Daoy (cell line): ENCODE results near the gene UQCR11. TPM values are rescaled to one million over a fixed set of nuclear protein-coding genes. Genes with fewer than 3 reads are reported as not detected.

Experiments
- DNase-seq: peaks from one replicate; pipeline ENCODE4 v3.0.0-alpha.2; 2015; ENCODE audit warnings: low read depth
- total RNA-seq: library from RNA; depleted of rRNA; stranded (reverse); fragments of >200 nt; shearing (Covaris generic); gene quantifications from 2 replicates; pipeline ENCODE4 v1.2.3, GENCODE V29; 2014

The UQCR11 gene
- total RNA-seq, 1 experiment from 2014 or later, result 85.5 TPM

DNA sequence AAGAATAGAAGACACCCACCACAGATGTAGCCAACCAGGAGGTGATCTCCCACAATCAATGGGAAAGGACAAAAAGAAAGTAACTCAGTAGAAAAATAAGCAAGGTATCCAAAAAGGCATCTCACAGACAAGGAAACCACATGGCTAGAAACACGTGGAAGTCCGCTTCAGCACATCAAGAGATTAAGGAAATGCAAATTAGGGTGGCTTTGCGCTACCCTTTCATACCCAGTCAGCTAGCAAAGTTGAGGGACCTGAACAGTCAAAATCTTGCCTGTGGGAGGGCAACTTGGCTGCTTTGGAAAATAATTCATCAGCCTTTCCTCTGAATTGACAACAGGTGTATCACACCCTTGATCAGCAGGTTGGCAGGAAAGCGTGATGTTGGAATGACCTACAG is 11.6 kb upstream of the UQCR11 start:
- no peak for DNase-seq

DNA sequence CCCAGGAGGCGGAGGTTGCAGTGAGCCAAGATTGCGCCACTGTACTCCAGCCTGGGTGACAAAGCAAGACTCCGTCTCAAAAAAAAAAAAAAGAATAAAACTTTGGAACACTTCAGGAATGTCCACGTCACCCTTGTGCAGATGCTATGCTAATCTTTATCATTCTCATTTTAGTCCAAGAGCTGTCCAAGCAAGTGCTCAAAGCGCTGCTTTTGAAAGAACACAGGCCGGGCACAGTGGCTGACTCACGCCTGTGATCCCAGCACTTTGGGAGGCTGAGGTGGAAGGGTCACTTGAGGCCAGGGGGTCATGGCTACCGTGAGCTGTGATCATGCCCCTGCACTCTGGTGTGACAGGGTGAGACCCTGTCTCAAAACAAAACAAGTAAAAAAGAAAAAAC is 11.1 kb upstream of the UQCR11 start:
- DNase-seq, result no peak

DNA sequence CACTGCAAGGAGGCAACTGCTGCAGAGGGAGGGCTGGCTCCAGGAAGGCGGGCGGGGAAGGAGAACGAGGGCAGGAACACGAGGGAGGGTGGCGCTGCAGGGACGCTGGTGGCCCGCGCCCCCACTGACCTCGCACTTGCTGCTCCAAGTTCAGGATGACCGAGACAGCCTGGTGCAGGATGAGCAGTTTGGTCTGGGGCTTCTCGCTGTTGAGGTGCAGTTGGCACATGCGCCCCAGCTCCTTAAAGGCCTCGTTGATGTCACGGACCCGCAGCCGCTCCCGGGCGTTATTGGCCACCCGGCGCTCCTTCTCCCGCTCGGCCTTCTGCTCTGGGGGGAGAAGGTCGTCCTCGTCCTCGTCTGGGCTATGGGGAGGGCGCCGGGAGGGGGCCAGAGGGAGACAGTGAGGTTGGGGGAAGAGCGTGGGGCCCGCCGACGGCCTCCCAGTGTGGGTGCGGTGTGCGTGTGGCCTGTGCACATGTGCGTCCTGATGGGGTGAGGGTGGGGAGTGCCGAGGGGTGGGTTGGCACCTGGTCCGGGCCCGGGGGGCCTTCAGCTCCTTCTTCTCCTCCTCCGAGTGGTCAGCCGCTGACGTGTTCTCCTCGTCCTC is 10.0 kb upstream of the UQCR11 start:
- no peak for DNase-seq

DNA sequence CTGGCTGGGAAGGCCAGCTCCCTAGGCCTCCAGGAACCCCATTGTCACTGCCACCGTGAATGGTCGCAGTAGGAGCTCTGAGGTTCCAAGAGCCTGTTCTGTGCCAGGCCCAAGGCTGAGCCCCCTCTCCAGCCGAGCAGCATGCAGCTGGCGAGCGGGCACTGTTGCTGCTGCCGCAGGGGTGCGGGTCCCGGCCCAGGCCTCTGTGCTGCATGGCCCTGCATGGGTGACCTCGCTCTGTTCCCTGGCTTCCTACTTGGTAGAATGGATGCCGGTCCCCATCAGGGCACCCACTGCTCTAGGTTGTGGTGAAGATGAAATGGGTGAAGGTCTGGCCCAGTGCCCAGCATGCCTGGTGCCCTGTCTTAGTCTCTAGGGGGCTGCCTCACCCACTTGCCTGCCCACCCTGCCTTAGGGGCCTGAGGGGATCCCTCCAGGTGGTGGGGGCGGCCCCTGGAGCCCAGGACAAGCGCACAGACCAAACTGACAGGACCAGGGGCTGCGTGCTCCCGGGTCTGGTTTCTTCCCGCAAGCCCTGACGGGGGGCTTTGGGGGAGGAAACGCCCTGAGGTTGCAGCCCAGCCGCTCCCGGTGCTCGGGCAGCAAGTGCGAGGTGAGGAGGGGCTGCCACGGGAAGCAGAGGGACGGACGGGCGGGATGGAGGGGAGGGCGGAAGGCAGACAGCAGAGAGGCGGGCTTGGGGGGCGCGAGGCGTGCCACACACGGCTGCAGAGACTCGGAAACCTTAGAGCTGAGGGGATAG is 8.7 kb upstream of the UQCR11 start:
- DNase-seq, result no peak

DNA sequence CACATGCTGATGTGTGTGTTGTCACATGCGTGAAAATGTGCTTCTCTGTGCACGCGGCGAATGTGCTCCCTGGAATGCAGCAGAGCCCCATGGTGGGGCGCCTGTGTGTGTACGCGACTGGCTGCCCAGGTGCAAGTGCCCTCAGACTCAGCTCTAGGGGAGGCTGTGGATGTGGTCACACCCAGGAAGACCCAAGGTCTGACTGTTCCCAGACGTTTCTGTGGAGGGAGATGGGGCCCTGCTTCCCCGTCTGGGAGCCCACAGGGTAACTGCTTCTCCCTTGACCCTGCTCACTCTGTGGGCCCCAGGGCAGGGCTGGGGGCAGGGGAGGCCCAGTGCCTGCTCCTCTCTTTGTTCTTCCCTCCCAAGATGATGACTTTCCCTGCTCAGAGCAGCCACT is 7.9 kb upstream of the UQCR11 start:
- DNase-seq, result no peak

DNA sequence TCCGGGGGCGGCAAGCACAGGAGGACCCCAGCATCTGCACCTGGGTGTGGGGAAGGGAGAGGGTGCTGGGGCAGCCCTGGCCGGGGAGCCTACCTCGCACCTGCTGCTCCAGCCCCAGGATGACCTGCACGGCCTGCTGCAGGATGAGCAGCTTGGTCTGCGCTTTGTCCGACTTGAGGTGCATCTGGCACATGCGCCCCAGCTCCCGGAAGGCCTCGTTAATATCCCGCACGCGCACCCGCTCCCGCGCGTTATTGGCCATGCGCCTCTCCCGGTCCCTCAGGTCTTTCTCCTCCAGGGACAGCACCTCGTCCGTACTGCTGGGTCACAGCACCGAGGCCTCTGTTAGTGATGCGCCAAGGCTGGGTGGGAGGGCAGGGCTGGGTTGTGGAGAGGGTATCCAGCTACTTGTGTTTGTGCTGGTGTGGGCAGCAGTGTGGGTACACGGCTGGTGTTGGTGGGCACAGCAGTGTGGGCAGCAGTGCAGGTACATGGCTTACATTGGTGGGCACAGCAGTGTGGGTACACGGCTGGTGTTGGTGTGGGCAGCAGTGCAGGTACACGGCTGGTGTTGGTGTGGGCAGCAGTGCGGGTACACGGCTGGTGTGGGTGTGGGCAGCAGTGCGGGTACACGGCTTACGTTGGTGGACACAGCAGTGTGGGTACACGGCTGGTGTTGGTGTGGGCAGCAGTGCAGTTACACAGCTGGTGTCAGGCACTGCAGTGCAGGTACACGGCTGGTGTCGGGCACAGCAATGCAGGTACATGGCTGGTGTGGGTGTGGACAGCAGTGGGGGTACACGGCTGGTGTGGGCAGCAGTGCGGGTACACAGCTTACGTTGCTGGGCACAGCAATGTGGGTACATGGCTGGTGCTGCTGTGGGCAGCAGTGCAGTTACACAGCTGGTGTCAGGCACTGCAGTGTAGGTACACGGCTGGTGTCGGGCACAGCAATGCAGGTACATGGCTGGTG is 7.1 kb upstream of the UQCR11 start:
- DNase-seq, result no peak

DNA sequence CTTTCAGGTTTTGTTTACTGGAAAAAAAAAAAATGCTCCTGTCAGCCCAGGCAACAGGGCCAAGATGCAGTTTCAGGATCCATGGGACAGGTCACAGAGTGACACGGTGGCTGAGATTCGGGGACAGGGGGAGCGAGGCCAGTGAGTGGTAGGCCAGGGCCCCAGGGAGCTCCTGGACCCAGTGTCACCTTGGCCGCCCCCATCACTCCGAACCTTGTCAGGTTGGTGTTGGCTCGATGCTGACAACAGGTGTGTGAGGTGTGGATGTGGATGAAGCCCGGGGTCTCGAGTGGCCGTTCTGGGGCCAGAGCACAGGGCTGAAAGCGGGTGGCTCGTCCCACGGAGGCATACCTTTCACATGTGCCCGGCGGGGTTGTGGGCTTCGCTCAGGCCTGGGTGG is 6.1 kb upstream of the UQCR11 start:
- no peak for DNase-seq

DNA sequence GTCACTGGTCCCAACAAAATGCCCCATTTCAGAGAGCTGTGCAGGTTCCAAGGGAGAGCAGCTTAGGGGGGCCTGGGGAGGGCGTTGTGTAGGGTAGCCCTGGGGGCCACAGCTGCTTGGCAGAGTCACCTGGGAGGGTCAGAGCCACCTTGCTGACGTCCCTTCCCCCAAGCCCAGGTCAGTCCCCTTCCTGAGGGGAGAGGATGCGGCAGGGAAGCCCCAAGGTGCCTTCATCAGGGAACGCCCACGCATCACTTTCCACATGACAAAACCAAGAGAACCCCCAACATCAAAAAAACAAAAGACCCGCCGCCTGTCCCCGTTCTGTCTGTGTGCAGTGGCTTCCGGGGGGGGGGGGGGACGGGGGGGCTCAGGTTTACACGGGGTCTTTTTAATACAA is 5.3 kb upstream of the UQCR11 start:
- DNase-seq, result no peak

DNA sequence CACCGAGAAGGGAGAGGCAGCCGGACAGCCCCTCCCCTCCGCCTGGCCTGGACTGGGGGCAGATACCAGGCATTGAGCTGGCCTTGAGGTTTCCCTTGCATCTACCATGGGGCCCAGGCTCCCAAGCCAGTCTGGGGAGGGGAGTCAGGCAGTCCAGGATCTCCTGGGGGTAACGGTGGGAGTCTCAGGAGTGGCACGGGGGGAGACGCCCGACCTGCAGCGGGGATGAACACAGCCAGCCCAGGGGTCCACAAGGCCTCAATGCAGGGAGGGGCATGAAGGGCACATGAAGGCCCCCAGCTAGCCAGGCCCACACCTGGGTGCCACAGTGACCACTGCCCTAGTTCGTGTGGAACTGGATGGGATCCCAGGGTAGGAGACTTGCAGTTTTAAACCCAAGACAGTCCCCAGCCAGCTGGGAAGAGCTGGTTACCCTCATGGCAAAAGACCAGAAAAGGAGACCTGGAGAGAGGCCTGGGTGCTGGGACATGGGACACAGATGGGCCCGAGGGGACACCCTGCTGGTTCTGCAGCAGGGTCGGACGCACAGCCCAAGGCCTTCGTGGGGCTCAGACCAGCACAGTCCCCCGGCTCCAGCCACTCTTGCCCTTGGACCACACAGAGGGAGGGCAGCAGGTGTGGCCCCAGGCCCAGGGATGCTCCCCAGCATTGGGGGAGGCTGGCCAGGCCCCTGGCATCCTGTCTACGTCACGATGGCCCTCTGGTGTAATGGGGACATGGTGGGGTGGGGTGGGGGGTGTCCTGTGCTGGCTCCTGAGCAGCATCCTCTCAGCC is 4.6 kb upstream of the UQCR11 start:
- no peak for DNase-seq

DNA sequence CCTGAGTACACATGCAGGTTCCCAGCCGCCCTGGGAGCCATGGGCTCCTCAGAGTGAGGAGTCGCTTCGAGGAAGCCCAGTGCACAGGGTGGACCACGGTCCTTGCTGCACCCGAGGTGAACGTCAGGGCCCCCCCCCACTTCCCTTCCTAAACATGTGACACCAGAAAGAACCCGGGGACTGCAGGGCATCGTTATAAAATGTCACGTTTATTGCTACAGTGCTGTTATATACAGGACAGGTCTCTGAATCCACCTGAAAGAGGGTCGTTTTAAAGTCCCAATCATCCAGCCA is 3.8 kb upstream of the UQCR11 start:
- no peak for DNase-seq

DNA sequence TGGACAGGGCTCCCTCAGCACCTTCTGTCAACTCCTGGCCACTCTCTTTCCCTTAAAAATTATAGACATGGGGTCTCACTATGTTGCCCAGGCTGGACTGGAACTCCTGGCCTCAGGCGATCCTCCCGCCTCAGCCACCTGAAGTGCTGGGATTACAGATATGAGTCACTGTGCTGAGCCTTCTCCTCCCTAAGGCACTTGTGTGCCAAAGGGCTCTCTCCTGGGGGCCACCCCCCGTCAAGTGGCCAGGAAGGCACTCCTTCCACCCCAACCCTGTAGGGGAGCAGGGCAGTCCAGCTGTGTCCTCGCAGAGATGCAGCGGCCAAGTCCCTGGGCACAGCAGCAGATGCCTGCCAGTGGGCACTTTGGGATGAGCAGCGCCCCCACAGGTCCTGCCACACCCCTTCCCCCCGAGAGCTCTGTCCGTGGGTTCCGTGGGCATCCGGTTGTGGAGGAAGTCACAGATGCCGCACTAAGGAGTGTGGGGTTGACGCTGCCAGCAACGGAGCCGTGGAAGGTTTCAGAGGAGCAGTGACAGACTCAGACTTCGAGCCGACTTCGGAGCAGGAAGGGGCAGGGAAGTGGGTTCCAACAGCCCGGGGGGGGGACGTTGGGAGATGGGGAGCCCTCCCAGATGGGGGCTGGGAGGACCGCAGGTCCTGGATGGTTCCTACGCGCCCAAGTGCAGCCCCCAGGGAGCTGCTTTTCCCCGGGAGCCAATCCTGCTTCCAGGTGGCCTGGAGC is 3.3 kb upstream of the UQCR11 start:
- DNase-seq, result peak; percentile 89

DNA sequence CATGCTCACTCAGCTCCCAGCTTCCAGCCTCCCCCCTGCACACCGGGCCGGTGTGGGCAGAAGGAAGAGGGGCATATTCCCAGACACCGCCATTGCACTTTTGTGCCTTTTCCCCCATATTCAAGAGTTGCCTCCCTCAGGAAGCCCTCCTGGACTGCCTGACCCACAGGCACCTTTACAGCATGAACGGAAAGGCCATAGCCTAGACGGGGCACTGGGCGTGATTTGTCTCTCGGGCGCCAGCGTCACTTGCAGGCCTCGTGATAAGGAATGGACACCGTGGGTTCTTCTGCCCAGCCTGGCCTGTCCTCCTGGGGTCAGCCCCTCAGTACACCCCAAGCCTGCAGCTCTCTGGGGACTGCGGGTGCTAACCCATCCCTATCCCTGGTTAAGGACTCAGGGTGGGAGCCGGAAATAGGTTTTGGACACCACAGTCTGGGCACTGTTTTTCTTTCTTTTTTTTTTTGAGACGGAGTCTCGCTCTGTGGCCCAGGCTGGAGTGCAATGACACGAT is 933 bp upstream of the UQCR11 start:
- no peak for DNase-seq

DNA sequence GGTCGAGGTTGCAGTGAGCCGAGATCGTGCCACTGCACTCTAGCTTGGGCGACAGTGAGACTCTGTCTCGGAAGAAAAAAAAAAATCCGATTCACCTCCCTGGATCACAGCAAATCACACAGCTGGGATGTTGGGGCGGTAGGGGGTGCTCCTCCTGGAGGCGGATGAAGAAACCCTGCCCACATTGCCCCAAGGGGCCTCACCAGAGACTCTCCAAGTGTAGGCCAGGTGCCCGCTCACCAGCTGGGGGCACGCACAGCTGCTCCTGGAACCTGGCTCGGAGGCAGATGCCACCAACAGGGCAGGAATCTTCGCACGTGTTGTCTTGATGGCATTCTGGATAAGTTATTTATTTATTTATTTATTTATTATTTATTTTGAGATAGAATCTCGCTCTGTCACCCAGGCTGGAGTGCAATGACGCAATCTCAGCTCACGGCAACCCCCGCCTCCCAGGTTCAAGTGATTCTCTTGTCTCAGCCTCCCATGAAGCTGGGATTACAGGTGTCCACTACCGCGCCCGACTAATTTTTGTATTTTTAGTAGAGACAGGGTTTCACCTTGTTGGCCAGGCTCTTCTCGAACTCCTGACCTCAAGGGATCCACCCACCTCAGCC is 3.1 kb downstream of the UQCR11 start:
- DNase-seq, result no peak

DNA sequence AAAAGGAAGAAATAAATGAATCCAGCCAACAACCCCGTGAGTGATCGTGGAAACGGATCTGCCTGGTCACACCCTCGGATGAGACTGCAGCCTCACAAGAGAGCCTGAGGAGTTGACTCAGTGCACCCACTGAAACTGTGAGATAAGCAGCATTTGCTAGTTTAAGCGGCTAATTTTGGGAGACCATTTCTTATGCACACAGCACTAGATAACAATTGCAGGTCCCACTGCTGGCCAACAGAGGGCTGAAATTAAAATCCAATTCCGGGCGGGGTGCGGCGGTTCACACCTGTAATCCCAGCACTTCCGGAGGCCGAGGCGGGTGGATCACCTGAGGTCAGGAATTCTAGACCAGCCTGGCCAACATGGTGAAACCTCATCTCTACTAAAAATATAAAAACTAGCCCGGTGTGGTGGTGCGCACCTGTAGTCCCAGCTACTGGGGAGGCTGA is 3.6 kb downstream of the UQCR11 start:
- DNase-seq, result no peak

DNA sequence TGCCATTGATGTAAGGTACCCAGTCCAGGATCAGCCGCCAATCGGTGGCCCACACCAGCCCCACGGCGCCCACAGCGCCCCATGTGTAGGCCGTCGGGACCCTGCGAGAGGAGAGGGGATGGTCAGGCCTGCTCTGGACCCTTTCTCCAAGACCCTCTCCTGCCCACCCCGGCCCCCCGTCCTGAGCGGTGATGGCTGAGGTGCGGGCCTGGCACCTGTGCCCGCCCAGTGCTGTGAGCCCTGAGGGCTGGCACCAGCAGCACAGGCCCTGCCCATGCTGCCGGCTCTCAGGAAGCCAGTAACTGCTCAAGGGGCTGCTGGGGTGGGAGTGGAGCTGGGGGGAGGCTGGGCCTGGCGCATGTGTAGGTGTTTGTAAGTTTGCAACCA is 5.8 kb downstream of the UQCR11 start:
- no peak for DNase-seq

DNA sequence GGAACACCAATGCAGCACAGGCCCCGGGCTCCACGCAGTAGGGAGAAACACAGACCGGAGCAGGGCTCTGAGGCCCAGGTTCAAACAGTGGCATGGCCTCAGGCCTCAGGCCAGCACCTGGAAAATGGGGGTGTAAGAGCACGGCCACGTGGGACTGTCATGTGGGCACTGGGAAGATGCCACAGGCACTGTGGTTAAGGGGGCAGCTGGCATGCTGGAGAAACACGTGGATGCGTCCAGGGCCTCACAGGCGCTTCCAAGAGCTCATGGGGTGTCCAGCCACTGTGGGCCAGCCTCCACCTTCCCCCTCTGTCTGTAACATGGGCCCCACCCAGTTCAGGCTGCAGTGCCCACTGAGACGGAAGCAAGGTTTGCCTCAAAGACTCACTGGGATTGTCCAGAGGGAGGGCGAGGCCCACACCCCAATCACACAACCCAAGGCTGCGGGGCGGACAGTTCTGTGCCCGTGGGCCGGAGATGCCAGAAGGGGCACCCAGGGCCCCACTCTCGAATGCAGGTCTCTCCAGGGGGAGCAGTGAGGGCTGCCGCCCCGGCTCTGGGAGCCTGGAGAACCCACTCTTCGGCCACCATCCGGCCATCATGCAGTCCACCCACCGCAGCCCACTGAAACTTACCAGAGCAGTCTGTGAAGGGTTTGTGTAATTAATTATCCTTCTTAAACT is 6.3 kb downstream of the UQCR11 start:
- DNase-seq, result no peak

DNA sequence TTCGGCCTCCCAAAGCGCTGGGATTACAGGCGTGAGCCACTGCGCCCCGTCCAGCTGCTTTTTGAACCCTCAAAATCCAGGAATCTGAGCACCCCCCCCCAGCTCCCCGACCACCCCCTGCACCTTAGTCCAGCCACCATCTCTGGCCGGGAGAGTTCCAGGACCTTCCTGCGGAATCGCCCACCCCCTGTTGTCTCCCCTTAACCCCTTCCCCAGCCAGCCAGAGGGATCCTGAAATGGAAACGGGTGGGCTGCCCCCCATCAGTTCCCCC is 11.8 kb downstream of the UQCR11 start:
- no peak for DNase-seq

DNA sequence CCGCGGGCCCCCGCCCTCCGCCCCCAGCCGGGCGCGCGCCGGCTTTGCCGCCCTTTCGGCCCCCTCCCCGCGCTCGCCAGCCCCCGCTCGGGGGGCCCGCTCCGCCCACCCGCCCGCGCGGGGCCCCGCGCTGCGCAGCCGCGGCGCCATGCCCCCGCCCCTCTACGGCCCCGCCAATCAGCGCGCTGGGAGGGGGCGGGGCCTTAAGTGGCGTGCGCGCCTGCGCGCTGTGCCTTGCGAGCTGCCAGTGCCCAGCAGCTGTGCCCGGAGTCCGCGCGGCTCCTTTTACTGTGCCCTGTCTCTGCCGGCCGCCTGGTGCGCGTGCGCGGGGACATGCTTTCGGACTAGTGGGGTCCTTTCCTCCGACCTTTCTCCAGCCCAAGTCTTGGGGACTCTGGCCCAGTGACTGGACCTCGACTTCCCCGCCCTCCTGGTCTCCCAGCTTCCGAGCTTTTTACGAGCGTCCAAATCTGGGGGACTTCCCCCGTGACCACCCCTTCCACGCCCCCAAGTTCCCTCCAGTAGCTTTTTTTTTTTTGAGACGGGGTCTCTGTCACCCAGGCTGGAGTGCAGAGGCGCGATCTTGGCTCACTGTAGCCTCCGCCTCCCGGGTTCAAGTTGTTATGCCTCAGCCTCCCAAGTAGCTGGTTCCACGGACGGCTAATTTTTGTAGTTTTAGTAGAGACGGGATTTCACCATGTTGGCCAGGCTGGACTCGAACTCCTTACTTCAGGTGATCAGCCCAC is 12.3 kb downstream of the UQCR11 start, which contains the start of gene MBD3:
MBD3 (minus strand) TSS at position 111 of the 746 bp plus-strand sequence. CDS start 234 bp downstream, outside the sequence.
- DNase-seq, result peak; percentile 97

DNA sequence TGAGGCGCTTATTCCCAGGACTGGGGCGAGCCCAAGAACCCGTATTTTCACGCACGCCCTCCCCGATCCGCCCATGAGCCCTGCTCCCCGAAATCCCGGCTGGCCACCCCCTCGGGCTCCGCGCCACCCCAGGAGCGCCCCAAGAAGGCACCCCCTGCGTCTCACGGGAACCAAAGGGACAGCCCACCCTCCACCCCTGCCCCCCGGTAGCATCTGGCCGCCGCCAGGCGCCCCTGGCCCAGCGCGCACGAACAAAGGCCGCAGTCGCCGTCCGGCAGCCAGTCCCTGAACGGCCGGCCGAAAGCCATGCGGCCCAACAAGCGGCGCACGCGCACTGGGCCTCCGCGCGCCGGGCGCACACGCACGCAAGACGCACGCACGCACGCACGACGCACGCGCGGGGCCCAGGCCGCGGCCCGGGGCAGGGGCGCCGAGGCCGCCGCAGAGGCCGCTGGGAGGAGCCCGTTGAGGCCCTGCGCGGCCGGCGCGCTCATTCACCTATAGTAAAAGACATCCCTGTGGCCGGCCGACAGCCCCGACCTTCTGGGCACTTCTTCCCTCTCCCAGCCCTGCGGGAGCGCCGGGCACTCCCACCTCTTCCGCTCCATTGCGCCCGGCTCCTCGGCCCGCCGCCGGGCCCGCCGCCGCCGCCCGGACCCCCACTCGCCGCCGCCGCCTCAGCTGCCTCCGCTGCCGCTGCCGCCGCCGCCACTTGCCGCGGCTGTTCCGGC is 13.1 kb downstream of the UQCR11 start:
- peak; percentile 95 for DNase-seq
